HG03442 (cell line): ENCODE data around the gene NIP7.
"Not testable (repeated sequence)": the region's sequence is repeated elsewhere in the genome, so short reads cannot be mapped to it uniquely, and the experiment has no call there.

Experiments
- ATAC-seq: cut with Tn5 transposase; IDR thresholded peaks from one replicate; pipeline ENCODE4 v1.9.1; 2021; ENCODE audit warnings: mild to moderate bottlenecking, moderate library complexity; ENCODE audit not compliant: unreplicated experiment

NIP7 gene

GRCh38 chr16:69339289-69340094 lies at the start of gene NIP7, which contains the start of gene COG8:
NIP7 (plus strand) TSS chr16:69339772; CDS start chr16:69339830, 58 bp downstream.
COG8 (minus strand) TSS chr16:69339564; CDS start chr16:69339552, 12 bp downstream.
- peak; percentile 86 for ATAC-seq

- ATAC-seq: not testable (repeated sequence)
Measured at GRCh38 chr16:69291657-69292056, 47.9 kb upstream of the NIP7 start.

GRCh38 chr16:69293401-69293800 lies 46.2 kb upstream of the NIP7 start:
- no peak for ATAC-seq

GRCh38 chr16:69294051-69294450 lies 45.5 kb upstream of the NIP7 start:
- ATAC-seq: no peak

- ATAC-seq: not testable (repeated sequence)
Measured at GRCh38 chr16:69296771-69297170, 42.8 kb upstream of the NIP7 start.

GRCh38 chr16:69298261-69298660 lies 41.3 kb upstream of the NIP7 start:
- no peak for ATAC-seq

GRCh38 chr16:69301187-69301586 lies 38.4 kb upstream of the NIP7 start:
- ATAC-seq: no peak

- ATAC-seq: no peak
Measured at GRCh38 chr16:69301861-69302260, 37.7 kb upstream of the NIP7 start.

GRCh38 chr16:69302301-69302700 lies 37.3 kb upstream of the NIP7 start:
- no peak for ATAC-seq

- no peak for ATAC-seq
Measured at GRCh38 chr16:69306031-69306430, 33.5 kb upstream of the NIP7 start.

GRCh38 chr16:69307091-69307490 lies 32.5 kb upstream of the NIP7 start:
- ATAC-seq: no peak

- ATAC-seq: no peak
Measured at GRCh38 chr16:69307856-69308255, 31.7 kb upstream of the NIP7 start.

- no peak for ATAC-seq
Measured at GRCh38 chr16:69309316-69309715, 30.3 kb upstream of the NIP7 start.

GRCh38 chr16:69310653-69311532 lies 28.7 kb upstream of the NIP7 start, which contains the start of gene VPS4A:
VPS4A (plus strand) TSS chr16:69311350; CDS start chr16:69311512, 162 bp downstream.
- peak; percentile 90 for ATAC-seq

- peak; percentile 45 for ATAC-seq
Measured at GRCh38 chr16:69311533-69312387, 27.8 kb upstream of the NIP7 start.

- ATAC-seq: no peak
Measured at GRCh38 chr16:69313469-69313868, 26.1 kb upstream of the NIP7 start.

- ATAC-seq: no peak
Measured at GRCh38 chr16:69314534-69314933, 25.0 kb upstream of the NIP7 start.

- no peak for ATAC-seq
Measured at GRCh38 chr16:69315486-69316311, 23.9 kb upstream of the NIP7 start.

GRCh38 chr16:69316595-69317034 lies 23.0 kb upstream of the NIP7 start:
- no peak for ATAC-seq
